NCI-H2107 (cell line): Measurements from ENCODE around the gene CUL5.
"Not testable (repeated sequence)": the region's sequence is repeated elsewhere in the genome, so short reads cannot be mapped to it uniquely, and the experiment has no call there.

ENCODE experiments used
- DNase-seq: peaks from one replicate; lab custom pipeline; 2025; lab: John Stamatoyannopoulos, UW

Gene CUL5

GRCh38 chr11:108025387-108026080 lies 16.8 kb downstream of the CUL5 start:
- DNase-seq = no peak

- no peak for DNase-seq
These were observed 18.4 kb downstream of the CUL5 start for GRCh38 chr11:108027057-108027456.

- DNase-seq = not testable (repeated sequence)
These were observed 20.2 kb downstream of the CUL5 start for GRCh38 chr11:108028822-108029441.

- not testable (repeated sequence) for DNase-seq
These were observed 22.9 kb downstream of the CUL5 start for GRCh38 chr11:108031604-108032003.

GRCh38 chr11:108032800-108033199 lies 24.1 kb downstream of the CUL5 start:
- no peak for DNase-seq

GRCh38 chr11:108034034-108034433 lies 25.3 kb downstream of the CUL5 start:
- DNase-seq = no peak

GRCh38 chr11:108034952-108035351 lies 26.3 kb downstream of the CUL5 start:
- no peak for DNase-seq

- no peak for DNase-seq
These were observed 27.0 kb downstream of the CUL5 start for GRCh38 chr11:108035690-108036089.

- DNase-seq = no peak
These were observed 28.5 kb downstream of the CUL5 start for GRCh38 chr11:108037211-108037610.

- no peak for DNase-seq
These were observed 28.9 kb downstream of the CUL5 start for GRCh38 chr11:108037636-108038035.

GRCh38 chr11:108048269-108048668 lies 39.6 kb downstream of the CUL5 start:
- no peak for DNase-seq

- DNase-seq = no peak
These were observed 53.6 kb downstream of the CUL5 start for GRCh38 chr11:108062336-108062735.

- no peak for DNase-seq
These were observed 54.7 kb downstream of the CUL5 start for GRCh38 chr11:108063410-108063809.

GRCh38 chr11:108069947-108070346 lies 61.2 kb downstream of the CUL5 start:
- DNase-seq = no peak

- no peak for DNase-seq
These were observed 76.1 kb downstream of the CUL5 start for GRCh38 chr11:108084811-108085210.

GRCh38 chr11:108085672-108086071 lies 77.0 kb downstream of the CUL5 start:
- DNase-seq = no peak

GRCh38 chr11:108092134-108092533 lies 83.4 kb downstream of the CUL5 start:
- DNase-seq = no peak

- no peak for DNase-seq
These were observed 84.6 kb downstream of the CUL5 start for GRCh38 chr11:108093128-108093904.

- DNase-seq = no peak
These were observed 88.5 kb downstream of the CUL5 start for GRCh38 chr11:108097179-108097578.

GRCh38 chr11:108101090-108101775 lies 92.5 kb downstream of the CUL5 start:
- DNase-seq = no peak

GRCh38 chr11:108111126-108111525 lies 102.4 kb downstream of the CUL5 start:
- DNase-seq = no peak

- no peak for DNase-seq
These were observed 103.4 kb downstream of the CUL5 start for GRCh38 chr11:108112057-108112456.
